ENCODE results near the gene MTHFD1L.

Gene MTHFD1L

DNA sequence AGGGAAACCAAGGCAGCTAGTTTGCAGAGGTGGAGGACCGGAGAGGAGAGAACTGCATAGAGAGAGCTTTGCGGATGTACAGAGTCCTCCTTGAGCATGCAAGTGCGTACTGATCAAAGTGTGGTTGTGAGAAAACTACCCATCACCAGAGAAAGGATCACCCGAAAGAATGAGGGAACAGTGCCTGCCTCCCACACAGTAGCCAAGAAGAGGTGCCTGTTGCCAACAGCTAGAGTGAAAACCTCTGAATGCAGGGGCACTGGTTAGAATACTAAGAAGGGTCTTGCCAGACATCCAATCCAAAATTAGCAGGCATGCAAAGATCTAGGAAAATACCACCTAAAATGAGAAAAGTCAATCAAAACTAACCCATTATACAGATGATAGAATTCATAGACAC is 207.6 kb downstream of the MTHFD1L start:
- H3K4me3 ChIP-seq (ENCODE audit: low read depth, low read length): no peak overlapping the region
- TF ChIP-seq, protein P1, sequence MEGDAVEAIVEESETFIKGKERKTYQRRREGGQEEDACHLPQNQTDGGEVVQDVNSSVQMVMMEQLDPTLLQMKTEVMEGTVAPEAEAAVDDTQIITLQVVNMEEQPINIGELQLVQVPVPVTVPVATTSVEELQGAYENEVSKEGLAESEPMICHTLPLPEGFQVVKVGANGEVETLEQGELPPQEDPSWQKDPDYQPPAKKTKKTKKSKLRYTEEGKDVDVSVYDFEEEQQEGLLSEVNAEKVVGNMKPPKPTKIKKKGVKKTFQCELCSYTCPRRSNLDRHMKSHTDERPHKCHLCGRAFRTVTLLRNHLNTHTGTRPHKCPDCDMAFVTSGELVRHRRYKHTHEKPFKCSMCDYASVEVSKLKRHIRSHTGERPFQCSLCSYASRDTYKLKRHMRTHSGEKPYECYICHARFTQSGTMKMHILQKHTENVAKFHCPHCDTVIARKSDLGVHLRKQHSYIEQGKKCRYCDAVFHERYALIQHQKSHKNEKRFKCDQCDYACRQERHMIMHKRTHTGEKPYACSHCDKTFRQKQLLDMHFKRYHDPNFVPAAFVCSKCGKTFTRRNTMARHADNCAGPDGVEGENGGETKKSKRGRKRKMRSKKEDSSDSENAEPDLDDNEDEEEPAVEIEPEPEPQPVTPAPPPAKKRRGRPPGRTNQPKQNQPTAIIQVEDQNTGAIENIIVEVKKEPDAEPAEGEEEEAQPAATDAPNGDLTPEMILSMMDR (IDR thresholded peaks at IDR 0.05; ENCODE audit: low read depth, low read length): no peak

DNA sequence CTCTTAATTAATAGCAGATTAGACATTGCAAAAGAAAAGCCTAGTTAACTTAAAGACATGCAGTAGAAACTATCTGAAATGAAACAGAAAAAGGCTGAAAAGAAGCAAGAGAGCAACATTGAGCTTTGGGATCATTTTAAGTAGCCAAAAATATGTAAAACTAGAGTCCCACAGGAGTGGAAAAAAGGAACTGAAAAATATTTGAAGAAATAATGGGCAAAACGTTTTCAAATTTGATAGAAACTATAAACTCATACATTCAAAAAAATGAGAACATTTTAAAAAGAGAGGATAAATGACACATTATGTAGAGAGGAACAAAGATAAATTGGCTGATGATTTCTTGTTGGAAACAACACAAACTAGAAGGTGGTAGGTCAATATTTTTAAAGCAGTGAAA is 208.2 kb downstream of the MTHFD1L start:
- H3K4me3 ChIP-seq (ENCODE audit: low read depth, low read length): no peak overlapping the region
- TF ChIP-seq, protein P1 (IDR thresholded peaks at IDR 0.05; ENCODE audit: low read depth, low read length): no peak

DNA sequence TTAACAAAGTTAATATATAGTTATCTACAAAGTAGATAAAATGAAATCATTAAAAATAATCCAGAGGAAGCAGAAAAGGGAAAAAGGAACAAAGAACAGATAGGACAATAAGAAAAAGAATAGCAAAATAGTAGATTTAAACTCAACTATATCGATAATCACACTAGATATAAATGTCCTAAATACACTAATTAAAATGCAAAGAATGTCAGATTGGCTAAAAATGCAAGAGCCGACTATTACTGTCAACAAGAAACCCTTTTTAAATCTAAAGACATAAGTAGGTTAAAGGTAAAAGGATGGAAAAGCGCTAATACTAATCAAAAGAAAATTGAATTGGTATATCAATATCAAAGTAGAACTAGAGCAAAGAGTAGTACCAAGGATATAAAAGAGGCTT is 209.5 kb downstream of the MTHFD1L start:
- no peak overlapping the region for H3K4me3 ChIP-seq (ENCODE audit: low read depth, low read length)
- TF ChIP-seq, protein P1 (IDR thresholded peaks at IDR 0.05; ENCODE audit: low read depth, low read length): no peak

DNA sequence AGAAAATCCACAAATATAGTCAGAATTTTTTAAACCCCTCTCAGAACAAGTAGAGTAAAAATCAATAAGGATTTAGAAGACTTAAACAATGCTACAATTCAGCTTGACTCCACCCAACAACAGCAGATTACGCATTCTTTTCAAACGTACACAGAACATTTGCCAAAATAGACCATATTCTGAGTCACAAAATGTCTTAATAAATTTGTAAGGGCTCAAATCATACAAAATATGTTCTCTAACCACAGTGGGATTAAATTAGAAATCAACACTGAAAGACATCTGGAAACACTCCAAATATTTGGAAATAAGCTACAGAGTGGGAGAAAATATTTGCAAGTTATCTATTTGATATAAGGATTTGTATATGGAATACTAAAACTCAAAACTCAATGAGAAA is 210.0 kb downstream of the MTHFD1L start:
- TF ChIP-seq, protein P1 (IDR thresholded peaks at IDR 0.05; ENCODE audit: low read depth, low read length): no peak
- no peak overlapping the region for H3K4me3 ChIP-seq (ENCODE audit: low read depth, low read length)

DNA sequence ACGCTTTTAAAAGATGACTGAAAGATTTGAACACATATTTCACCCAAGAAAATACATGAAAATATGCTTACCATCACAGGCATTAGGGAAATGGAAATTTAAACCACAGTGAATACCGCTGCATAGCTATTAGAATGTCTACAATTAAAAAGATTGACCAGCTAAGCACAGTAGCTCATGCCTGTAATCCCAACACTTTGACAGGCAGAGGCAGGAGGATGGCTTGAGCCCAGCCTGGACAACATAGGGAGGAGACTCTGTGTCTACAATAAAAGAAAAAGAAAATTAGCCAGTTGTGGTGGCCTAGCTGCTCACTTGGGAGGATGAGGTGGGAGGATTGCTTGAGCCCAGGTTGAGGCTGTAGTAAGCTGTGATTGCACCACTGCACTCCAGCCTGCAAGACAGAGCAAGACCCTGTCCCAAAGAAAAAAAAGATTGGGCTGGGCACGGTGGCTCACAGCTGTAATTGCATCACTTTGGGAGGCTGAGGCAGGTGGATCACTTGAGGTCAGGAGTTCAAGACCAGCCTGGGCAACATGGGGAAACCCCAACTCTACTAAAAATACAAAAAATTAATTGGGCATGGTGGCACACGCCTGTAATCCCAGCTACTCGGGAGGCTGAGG is 210.5 kb downstream of the MTHFD1L start:
- TF ChIP-seq, protein P1 (IDR thresholded peaks at IDR 0.05; ENCODE audit: low read depth, low read length): no peak
- no peak overlapping the region for H3K4me3 ChIP-seq (ENCODE audit: low read depth, low read length)

DNA sequence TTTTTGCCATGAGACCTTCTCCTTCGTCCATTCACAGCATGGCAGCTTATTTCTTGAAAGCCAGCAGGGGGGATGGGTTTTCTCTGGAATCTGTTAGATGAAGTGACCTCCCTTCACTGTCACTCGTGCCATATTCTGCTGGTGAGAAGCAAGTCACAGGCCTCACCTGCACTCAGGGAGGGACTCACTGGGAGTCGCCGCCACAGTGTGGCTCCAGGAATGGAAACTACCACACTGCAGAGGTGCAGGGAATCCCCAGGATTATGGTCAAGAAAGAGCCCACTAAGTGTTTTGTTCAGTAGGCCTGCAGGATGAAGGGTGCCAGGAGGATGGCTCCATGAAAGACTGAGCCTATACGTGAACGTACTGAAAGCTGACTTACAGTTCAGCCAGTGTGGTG is 213.2 kb downstream of the MTHFD1L start:
- H3K4me3 ChIP-seq (ENCODE audit: low read depth, low read length): no peak overlapping the region
- TF ChIP-seq, protein P1 (IDR thresholded peaks at IDR 0.05; ENCODE audit: low read depth, low read length): no peak

DNA sequence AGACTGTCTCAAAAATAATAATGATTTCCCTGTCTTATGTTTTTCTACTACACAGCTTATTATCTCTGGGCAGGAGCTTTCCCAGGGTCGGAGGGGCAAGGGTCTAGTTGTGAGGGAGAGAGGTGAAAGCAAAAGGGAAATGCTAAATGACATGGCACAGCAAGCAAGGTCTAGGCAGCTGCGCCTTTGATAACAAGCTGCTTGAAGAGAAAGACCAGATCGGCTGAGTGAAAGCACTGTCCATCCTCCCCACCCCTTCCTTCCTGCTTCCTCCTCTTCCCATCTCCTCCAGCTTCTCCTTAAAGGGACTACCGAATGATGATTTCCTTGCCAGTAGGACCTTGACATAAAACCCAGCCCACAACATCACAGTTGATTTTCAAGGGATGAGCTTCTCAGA is 216.2 kb downstream of the MTHFD1L start:
- H3K4me3 ChIP-seq (ENCODE audit: low read depth, low read length): no peak overlapping the region
- TF ChIP-seq, protein P1 (IDR thresholded peaks at IDR 0.05; ENCODE audit: low read depth, low read length): no peak
